HG03280 (cell line): ENCODE data around the gene TMEM223.
A peak's percentile ranks its signal among the peaks of the same experiment; 100 is the strongest.
"Not testable (repeated sequence)": the region's sequence is repeated elsewhere in the genome, so short reads cannot be mapped to it uniquely, and the experiment has no call there.

Source experiments
- ATAC-seq: cut with Tn5 transposase; IDR thresholded peaks from one replicate; pipeline ENCODE4 v1.9.1; 2021; ENCODE audit warnings: mild to moderate bottlenecking, moderate library complexity; ENCODE audit not compliant: unreplicated experiment

TMEM223 gene

DNA sequence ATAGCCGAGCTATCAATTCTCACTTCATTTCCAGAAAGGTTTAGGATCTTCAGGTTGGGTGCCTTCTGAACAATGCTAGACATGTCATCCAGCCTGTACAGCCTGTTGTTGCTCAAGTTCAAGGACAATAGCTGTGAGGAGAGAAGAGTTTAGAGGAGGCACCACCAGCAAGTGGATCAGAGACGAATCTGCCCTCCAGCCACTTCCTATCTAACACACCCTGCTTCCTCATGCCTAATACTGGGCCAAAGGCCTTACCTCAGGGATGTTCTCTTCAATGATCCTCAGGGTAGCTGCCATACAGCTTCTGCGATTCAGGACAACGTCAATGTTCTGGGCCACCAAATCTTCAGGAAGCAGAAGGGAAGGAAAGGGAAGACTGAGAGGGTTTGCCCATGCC, 9.3 kb upstream of the TMEM223 start:
- ATAC-seq, result no peak

DNA sequence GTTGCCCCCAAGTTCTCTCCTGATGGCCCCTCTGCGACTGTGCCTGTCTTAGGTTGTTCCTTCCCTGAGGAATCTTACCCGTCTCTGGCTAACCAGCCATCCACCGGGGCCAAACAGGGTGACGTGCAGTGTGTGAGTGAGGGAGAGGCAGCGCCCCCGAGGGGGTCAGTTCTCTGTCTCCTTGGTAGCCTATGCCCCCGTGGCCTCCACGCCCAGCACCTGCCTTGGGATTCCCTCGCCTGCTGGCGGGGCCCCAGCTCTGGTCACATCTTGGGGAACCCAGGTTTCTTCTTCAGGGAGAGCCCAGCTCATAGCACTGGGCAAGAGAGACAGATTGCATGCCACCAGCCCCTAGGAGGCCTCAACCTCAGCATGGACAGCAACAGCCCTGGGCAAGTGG, 7.7 kb upstream of the TMEM223 start:
- no peak for ATAC-seq

GRCh38 chr11:62796281-62796680, 4.5 kb upstream of the TMEM223 start:
- ATAC-seq, result no peak

- ATAC-seq, result no peak
Measured at GRCh38 chr11:62794201-62794775, 2.5 kb upstream of the TMEM223 start.

GRCh38 chr11:62792202-62792575, 383 bp upstream of the TMEM223 start:
- no peak for ATAC-seq

DNA sequence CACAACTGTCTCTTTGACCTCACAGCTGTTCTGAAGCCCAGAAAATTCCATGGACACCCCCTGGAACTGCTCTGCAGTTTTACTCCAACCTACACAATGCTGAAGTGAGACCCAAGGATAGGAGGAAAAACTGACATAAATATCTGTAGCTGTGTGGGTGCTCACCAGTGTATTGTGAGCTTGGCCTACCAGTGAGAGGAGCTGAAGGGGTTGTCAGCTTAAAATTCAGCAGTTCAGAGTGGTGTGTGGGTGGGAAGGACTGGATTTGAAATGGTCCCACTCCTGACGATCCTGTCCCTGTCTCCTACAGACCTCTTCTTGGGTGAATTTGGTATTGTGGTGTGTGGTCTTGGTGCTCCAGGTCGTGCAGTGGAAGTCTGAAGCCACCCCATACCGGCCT, 2.2 kb downstream of the TMEM223 start:
- ATAC-seq, result no peak

DNA sequence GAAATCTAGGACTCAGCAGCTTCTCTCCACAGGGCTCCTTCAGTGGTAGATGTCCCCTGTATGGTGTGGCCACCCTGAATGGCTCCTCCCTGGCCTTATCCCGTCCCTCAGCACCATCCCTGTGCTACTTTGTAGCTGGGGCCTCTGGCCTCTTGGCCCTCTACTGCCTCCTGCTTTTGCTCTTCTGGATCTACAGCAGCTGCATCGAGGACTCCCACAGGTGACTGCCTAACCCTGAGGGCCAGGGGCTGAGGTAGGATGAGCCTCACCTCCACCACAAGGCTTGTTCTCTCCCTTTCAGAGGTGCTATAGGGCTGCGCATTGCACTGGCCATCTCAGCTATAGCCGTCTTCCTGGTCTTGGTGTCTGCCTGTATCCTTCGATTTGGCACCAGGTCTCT, 2.8 kb downstream of the TMEM223 start:
- no peak for ATAC-seq

DNA sequence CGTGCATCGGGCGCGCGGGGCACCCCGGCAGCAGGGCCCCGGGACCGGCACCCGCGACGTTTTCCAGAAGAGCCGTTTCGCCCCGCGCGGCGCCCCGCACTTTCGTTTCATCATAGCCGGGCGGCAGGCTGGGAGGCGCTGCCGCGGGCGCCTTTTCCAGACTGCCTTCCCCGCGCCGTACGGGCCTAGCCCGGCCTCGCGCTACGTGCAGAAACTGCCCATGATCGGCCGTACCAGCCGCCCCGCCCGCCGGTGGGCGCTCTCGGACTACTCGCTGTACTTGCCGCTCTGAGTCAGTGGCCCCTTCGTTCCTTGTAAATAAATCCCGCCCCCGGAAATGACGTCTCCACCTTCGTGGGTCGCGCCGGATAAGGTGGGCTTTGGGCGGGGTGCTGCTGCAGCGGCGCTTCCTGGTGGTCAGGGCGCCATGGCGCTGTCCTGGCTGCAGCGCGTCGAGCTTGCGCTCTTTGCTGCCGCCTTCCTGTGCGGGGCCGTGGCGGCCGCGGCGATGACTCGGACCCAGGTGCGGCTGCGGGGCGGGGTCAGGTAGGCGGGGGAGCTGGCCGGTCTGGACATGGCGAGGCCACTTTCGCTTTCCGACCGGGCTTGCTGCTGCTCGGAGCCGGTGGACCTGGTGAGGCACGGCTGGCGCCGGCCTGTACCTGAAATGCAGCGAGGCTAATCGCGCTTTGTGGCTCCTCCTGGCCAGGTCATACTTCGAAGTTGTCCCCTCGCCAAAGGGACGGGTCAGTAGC, 4.6 kb downstream of the TMEM223 start, which contains the start of gene TMEM179B:
TMEM179B (plus strand) TSS at position 398 of the 755 bp plus-strand sequence; CDS start at position 428, 30 bp downstream.
- ATAC-seq, result peak; percentile 70

DNA sequence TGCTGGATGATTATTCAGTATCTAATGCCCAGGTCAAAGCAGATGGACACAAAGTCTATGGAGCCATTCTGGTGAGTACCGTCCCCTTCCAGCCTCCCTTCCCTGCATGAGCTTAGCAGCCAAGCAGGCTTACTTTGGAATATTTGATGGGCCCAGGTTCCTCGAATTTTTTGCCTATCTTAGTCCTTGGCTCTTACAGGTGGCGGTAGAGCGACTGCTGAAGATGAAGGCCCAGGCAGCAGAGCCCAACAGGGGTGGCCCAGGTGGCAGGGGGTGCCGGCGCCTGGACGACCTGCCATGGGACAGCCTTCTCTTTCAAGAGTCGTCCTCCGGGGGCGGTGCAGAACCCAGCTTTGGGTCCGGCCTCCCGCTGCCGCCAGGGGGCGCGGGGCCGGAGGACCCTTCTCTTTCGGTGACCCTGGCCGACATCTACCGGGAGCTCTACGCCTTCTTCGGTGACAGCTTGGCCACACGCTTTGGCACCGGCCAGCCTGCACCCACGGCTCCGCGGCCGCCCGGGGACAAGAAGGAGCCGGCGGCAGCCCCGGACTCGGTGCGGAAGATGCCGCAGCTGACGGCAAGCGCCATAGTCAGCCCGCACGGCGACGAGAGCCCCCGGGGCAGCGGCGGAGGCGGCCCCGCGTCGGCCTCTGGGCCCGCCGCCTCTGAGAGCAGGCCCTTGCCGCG, 5.3 kb downstream of the TMEM223 start:
- peak; percentile 66 for ATAC-seq

DNA sequence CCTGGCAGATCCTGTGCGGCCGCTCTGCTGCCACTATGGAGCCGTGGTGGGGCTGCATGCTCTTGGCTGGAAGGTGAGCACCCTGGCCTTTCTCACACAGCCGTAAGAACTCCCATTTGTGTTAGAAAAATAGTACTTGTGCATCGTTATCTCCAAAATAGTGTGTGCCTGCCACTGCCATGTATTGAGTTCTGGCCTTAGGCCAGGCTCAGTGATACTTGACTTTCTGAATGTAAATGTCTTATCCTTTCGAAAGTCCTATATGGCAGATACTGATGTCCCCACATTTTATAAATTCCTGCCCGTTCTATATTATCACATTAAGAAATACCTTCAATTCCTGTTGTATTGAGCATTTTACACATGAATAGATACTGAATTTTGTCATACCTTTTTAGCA, 9.1 kb downstream of the TMEM223 start:
- no peak for ATAC-seq

DNA sequence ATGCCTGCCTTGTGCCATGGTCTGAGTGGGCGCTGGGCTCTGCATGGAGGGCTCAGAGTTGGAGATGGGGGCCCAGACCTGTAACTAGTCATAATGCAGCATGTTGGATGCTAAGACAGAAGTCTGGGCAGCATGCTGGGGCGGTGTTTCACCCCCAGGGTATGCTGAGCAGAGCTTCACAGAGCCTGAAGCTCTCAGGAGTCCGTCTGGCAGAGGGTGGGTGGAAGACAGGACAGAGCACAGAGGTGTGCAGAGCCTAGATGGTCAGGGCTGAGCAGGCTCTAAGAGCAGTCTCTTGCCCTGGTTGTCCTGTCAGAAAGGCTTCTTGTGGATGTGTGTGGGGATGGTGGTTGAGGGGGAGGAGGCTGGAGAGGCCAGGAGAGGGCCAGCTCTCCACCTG, 13.4 kb downstream of the TMEM223 start:
- no peak for ATAC-seq

DNA sequence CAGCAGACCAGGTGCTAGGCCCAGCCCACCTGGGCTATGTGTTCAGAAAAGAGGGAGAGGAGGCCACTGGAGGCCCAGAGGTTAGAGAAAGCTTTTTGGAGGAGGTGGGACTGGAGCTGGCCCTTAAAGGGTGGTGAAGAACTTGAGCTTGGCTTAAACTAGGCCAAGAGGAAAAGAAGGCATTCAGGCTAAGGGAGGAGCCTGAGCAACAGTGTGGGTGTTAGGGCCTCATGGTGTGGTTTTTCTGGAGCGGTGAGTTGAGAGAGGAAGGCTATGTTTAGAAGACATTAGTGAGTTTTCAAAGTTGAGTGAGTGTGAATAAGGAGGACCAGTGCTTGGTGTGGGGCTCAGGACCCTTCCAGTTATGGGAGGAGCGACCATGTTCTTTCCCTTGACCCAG, 14.4 kb downstream of the TMEM223 start:
- no peak for ATAC-seq

GRCh38 chr11:62775646-62776045, 16.2 kb downstream of the TMEM223 start:
- ATAC-seq, result no peak

DNA sequence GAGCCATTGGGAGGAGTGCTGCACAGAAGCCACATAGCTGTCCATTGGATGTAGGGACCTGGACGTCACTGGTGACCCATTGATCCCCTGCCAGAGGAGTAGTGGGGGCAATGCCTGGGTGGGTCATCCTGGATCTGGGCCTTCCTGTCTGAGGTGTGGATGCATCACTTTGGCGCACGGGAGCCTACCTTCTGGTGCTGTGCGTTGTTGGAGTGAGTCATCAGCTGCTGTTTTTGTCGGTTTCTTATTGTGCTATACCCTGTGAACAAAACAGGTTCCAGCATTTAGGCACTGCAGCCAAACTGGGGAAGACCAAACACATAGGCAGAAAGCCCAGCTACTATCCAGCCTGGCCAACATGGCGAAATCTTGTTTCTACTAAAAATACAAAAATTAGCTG, 17.4 kb downstream of the TMEM223 start:
- ATAC-seq, result no peak

GRCh38 chr11:62771144-62772021, 20.4 kb downstream of the TMEM223 start, which contains the start of gene TAF6L:
TSS of gene TAF6L (plus strand) at chr11:62771396. CDS start at chr11:62775784, 4,388 bp downstream.
- peak; percentile 81 for ATAC-seq

GRCh38 chr11:62770778-62771143, 21.0 kb downstream of the TMEM223 start:
- ATAC-seq, result no peak

DNA sequence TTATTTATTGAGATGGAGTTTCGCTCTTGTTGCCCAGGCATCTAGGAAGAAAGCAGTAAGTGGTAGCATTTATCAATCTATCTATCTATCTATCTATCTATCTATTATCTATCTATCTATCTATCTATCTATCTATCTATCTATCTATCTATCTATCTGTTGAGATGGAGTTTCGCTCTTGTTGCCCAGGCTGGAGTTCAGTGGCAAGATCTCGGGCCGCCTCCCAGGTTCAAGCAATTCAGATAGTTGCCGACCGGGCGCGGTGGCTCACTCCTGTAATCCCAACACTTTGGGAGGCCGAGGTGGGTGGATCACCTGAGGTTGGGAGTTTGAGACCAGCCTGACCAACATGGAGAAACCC, 31.0 kb downstream of the TMEM223 start:
- ATAC-seq, result not testable (repeated sequence)

GRCh38 chr11:62757846-62758788, 33.7 kb downstream of the TMEM223 start:
- no peak for ATAC-seq

- no peak for ATAC-seq
Measured at GRCh38 chr11:62755086-62755615, 36.7 kb downstream of the TMEM223 start.
